A549 (cell line): ENCODE measurements around the gene NELFB. TPM values are rescaled to one million over a fixed set of nuclear protein-coding genes. Genes with fewer than 3 reads are reported as not detected.

Experiments used
- ATAC-seq, 2 experiments: fragments of 200-7000 bp in 1 of 2; fragments of >200 bp in 1 of 2; cut with Nextera tagmentation in 1 of 2; cut with Tn5 transposase in 1 of 2; 3 replicates each; pipeline versions ENCODE4 v1.8.0 to v1.9.1; 2018 to 2020; ENCODE audit warnings: mild to moderate bottlenecking in 1 of 2, moderate library complexity in 1 of 2
- CTCF ChIA-PET: fragments of 300-600 bp; sonication (Branson Sonifier 250); formaldehyde crosslinking; extraction: SDS; loops from one replicate; lab custom pipeline; 2021; ENCODE audit warnings: antibody characterized with exemption, inconsistent platforms; lab: Yijun Ruan, JAX
- POLR2A ChIA-PET: fragments of 350-600 bp; formaldehyde crosslinking; extraction: SDS; loops from one replicate; lab custom pipeline; 2021; ENCODE audit warnings: antibody characterized with exemption, inconsistent platforms; lab: Yijun Ruan, JAX
- DNase-seq, 2 experiments: peaks; one replicate each; pipeline versions ENCODE4 v3.0.0 to v3.0.0-alpha.2; 2011 to 2016; ENCODE audit warnings: low read depth in 1 of 2, low spot score in 1 of 2
- FAIRE-seq: peaks from 2 replicates; lab custom pipeline; 2011; peaks lifted over from hg19 to GRCh38; lab: Jason Lieb, UNC
- H3K27ac ChIP-seq, 2 experiments: fragments of >200 bp; sonication (Bioruptor Twin); formaldehyde crosslinking; 3 replicates each; pipeline ENCODE4 v1.5.1; 2016 to 2017
- H3K4me1 ChIP-seq: fragments of >200 bp; sonication (Bioruptor Twin); formaldehyde crosslinking; 3 replicates; pipeline ENCODE4 v1.6.1; 2016
- H3K4me2 ChIP-seq: fragments of >200 bp; sonication (Bioruptor Twin); formaldehyde crosslinking; 3 replicates; pipeline ENCODE4 v1.6.1; 2016
- H3K4me3 ChIP-seq: fragments of >200 bp; sonication (Bioruptor Twin); formaldehyde crosslinking; 3 replicates; pipeline ENCODE4 v1.5.1; 2016
- H3K9me3 ChIP-seq: fragments of >200 bp; sonication (Bioruptor Twin); formaldehyde crosslinking; 3 replicates; pipeline ENCODE4 v1.6.1; 2016
- BHLHE40 ChIP-seq: IDR thresholded peaks from 2 replicates; pipeline ENCODE4 v1.6.1; 2012; ENCODE audit warnings: low read depth, low read length, inconsistent platforms
- CBX2 ChIP-seq: fragments of 200-600 bp; sonication (generic); IDR thresholded peaks from 2 replicates; pipeline ENCODE4 v1.6.1; 2016; ENCODE audit warnings: low read depth, mild to moderate bottlenecking, borderline replicate concordance
- CBX8 ChIP-seq: fragments of 200-600 bp; sonication (generic); IDR thresholded peaks from 2 replicates; pipeline ENCODE4 v1.6.1; 2016
- CEBPB ChIP-seq, 2 experiments: fragments of >200 bp in 1 of 2; sonication (Bioruptor Twin) in 1 of 2; formaldehyde crosslinking in 1 of 2; IDR thresholded peaks; 2 replicates each; pipeline ENCODE4 v1.6.1; 2012 to 2016
- CHD2 ChIP-seq: fragments of 150-350 bp; IDR thresholded peaks from 2 replicates; pipeline ENCODE4 v1.6.1; 2014; ENCODE audit warnings: low read length; ENCODE audit not compliant: partially characterized antibody
- E2F6 ChIP-seq: IDR thresholded peaks from 2 replicates; pipeline ENCODE4 v1.6.1; 2012; ENCODE audit warnings: low read depth, borderline replicate concordance
- EHMT2 ChIP-seq: fragments of 200-600 bp; sonication (generic); IDR thresholded peaks from 2 replicates; pipeline ENCODE4 v1.6.1; 2016; ENCODE audit warnings: antibody characterized with exemption, low read depth, mild to moderate bottlenecking, moderate library complexity
- ESRRA ChIP-seq: fragments of 150-350 bp; IDR thresholded peaks from 2 replicates; pipeline ENCODE4 v1.6.1; 2014; ENCODE audit warnings: mild to moderate bottlenecking, low read length, borderline replicate concordance
- GATA3 ChIP-seq: IDR thresholded peaks from 2 replicates; pipeline ENCODE4 v1.6.1; 2012; ENCODE audit warnings: borderline replicate concordance
- HDAC2 ChIP-seq: fragments of 200-600 bp; sonication (generic); IDR thresholded peaks from 2 replicates; pipeline ENCODE4 v1.6.1; 2016
- HMGXB4 ChIP-seq: fragments of 250-450 bp; sonication (Bioruptor Pico); IDR thresholded peaks from 2 replicates; pipeline ENCODE4 v1.5.0; 2021; ENCODE audit warnings: mild to moderate bottlenecking, moderate library complexity, borderline replicate concordance
- HOXB5 ChIP-seq: fragments of 250-450 bp; sonication (Bioruptor Pico); IDR thresholded peaks from 2 replicates; pipeline ENCODE4 v1.5.0; 2020; ENCODE audit warnings: mild to moderate bottlenecking, moderate library complexity
- JUNB ChIP-seq: fragments of >200 bp; sonication (Bioruptor Twin); formaldehyde crosslinking; IDR thresholded peaks from 2 replicates; pipeline ENCODE4 v1.6.1; 2016
- MAX ChIP-seq: IDR thresholded peaks from 2 replicates; pipeline ENCODE4 v1.6.1; 2012
- MAZ ChIP-seq: fragments of 150-350 bp; IDR thresholded peaks from 2 replicates; pipeline ENCODE4 v1.6.1; 2014; ENCODE audit warnings: antibody characterized with exemption, low read depth, low read length, borderline replicate concordance
- MYC ChIP-seq: IDR thresholded peaks from 2 replicates; pipeline ENCODE4 v1.6.1; 2012; ENCODE audit warnings: mild to moderate bottlenecking, inconsistent platforms, low read length, improper control_type of control experiment, borderline replicate concordance
- NR3C1 ChIP-seq: fragments of >200 bp; sonication (Bioruptor Twin); formaldehyde crosslinking; IDR thresholded peaks from 3 replicates; pipeline ENCODE4 v1.6.1; 2017
- RAD21 ChIP-seq, 2 experiments: fragments of >200 bp in 1 of 2; sonication (Bioruptor Twin) in 1 of 2; formaldehyde crosslinking in 1 of 2; IDR thresholded peaks in 1 of 2; conservative IDR thresholded peaks in 1 of 2; 2 replicates in 1 of 2; 3 replicates in 1 of 2; pipeline ENCODE4 v1.6.1; 2012 to 2018; ENCODE audit warnings: inconsistent platforms in 1 of 2
- RARB ChIP-seq: fragments of 250-450 bp; sonication (Bioruptor Pico); IDR thresholded peaks from 2 replicates; pipeline ENCODE4 v1.8.0; 2021; ENCODE audit warnings: mild to moderate bottlenecking, moderate library complexity
- RCOR1 ChIP-seq: fragments of 150-350 bp; IDR thresholded peaks from 2 replicates; pipeline ENCODE4 v1.6.1; 2014; ENCODE audit warnings: antibody characterized with exemption, low read length, low read depth
- RFX5 ChIP-seq: fragments of 450-650 bp; IDR thresholded peaks from 2 replicates; pipeline ENCODE4 v1.7.1; 2014; ENCODE audit warnings: antibody characterized with exemption, mild to moderate bottlenecking, moderate library complexity
- SREBF2 ChIP-seq: fragments of 450-650 bp; IDR thresholded peaks from 2 replicates; pipeline ENCODE4 v1.6.1; 2014; ENCODE audit warnings: mild to moderate bottlenecking, moderate library complexity
- TFCP2L1 ChIP-seq: fragments of 250-450 bp; sonication (Bioruptor Pico); IDR thresholded peaks from 2 replicates; pipeline ENCODE4 v1.5.0; 2021; ENCODE audit warnings: mild to moderate bottlenecking
- TP53 ChIP-seq: fragments of 250-450 bp; sonication (Bioruptor Pico); IDR thresholded peaks from 2 replicates; pipeline ENCODE4 v1.5.0; 2021; ENCODE audit warnings: mild to moderate bottlenecking, moderate library complexity
- ZC3H11A ChIP-seq: fragments of 450-650 bp; IDR thresholded peaks from 2 replicates; pipeline ENCODE4 v1.6.1; 2014; ENCODE audit warnings: antibody characterized with exemption, mild to moderate bottlenecking
- ZFP36 ChIP-seq: fragments of 450-650 bp; IDR thresholded peaks from 2 replicates; pipeline ENCODE4 v1.6.1; 2014; ENCODE audit warnings: borderline replicate concordance; ENCODE audit not compliant: partially characterized antibody
- ZSCAN20 ChIP-seq: fragments of 250-450 bp; sonication (Bioruptor Pico); IDR thresholded peaks from 2 replicates; pipeline ENCODE4 v1.8.0; 2022; ENCODE audit warnings: mild to moderate bottlenecking, moderate library complexity
- WGBS: methylation state at CpG from one replicate; pipeline ENCODE4 v1.1.6; 2017; ENCODE audit errors: missing lambda C conversion rate; 5-methylcytosine and 5-hydroxymethylcytosine counted together
- polyA plus RNA-seq, 4 experiments: library from polyadenylated mRNA; depleted of rRNA in 3 of 4; stranded (reverse); fragments of >200 nt; fragmentation: RNase III in 1 of 4; extraction: RNeasy Plus Mini Kit Qiagen cat#74134 plus additional on column Dnase treatment in 1 of 4; gene quantifications; 2 replicates in 3 of 4; 3 replicates in 1 of 4; pipeline ENCODE4 v1.2.3, GENCODE V29; 2011 to 2017

The NELFB gene
- polyA plus RNA-seq, 2 of the 4 experiments (the other 2 are of a cell fraction): 31.8 to 45.3 TPM

- Histone ChIP-seq H3K4me3 (no peak overlapping the region), H3K4me1 (peaks cover 32% of the 10 kb centered on the region), H3K9me3 (no peaks in the 10 kb centered on the region), H3K27ac (no peak overlapping the region), H3K4me2 (no peak overlapping the region)
- WGBS: 95% methylated on average over 34 of the region's 41 CpGs
- ATAC-seq: no peak
- FAIRE-seq: no peak
- no peak for TF ChIP-seq RFX5
- ChIA-PET POLR2A (interaction anchor here (1.4 kb wide), 1 partner anchor 39 kb away, joined by 4 read pairs; the partner anchor contains the start of gene TUBB4B), CTCF (interaction anchor here (1.0 to 2.5 kb wide), 8 partner anchors 10 to 273 kb away, joined by 3 to 9 read pairs (median 3); partner anchors contain the start of gene NRARP)
- DNase-seq: no peak
These were observed 24.8 kb downstream of the NELFB start for GRCh38 chr9:137279741-137280473.

GRCh38 chr9:137280474-137281344, 25.6 kb downstream of the NELFB start:
- FAIRE-seq (no peak), ATAC-seq (no peak), DNase-seq (no peak)
- TF ChIP-seq CBX2 (no peak), E2F6 (no peak), TFCP2L1 (CRISPR knock-in tag) (no peak), ZSCAN20 (CRISPR knock-in tag) (no peak), HOXB5 (CRISPR knock-in tag) (no peak), CEBPB (IDR thresholded peaks at IDR 0.05) (no peak), MAZ (no peak), ZC3H11A (no peak), RARB (CRISPR knock-in tag) (no peak), HDAC2 (no peak), MYC (no peak), EHMT2 (no peak), RCOR1 (no peak), RAD21 (conservative IDR thresholded peaks at IDR 0.05 in 1 of 2, IDR thresholded peaks at IDR 0.05 in 1 of 2) (no peak), JUNB (no peak), TP53 (no peak), SREBF2 (no peak), CHD2 (no peak)
- H3K27ac ChIP-seq: no peak overlapping the region
- H3K4me2 ChIP-seq: no peak overlapping the region
- H3K9me3 ChIP-seq: no peaks in the 10 kb centered on the region
- 95% methylated on average over 70 of the region's 85 CpGs for WGBS
- peaks cover 27% of the 10 kb centered on the region for H3K4me1 ChIP-seq
- POLR2A ChIA-PET: no interaction called here
- CTCF ChIA-PET: interaction anchor here (0.9 to 2.5 kb wide), 6 partner anchors 9 to 44 kb away, joined by 3 to 9 read pairs (median 4); partner anchors contain the start of gene NRARP
- H3K4me3 ChIP-seq: no peak overlapping the region

GRCh38 chr9:137281345-137282116, 26.4 kb downstream of the NELFB start:
- Histone ChIP-seq H3K4me3 (no peak overlapping the region), H3K27ac (no peak overlapping the region), H3K9me3 (no peaks in the 10 kb centered on the region), H3K4me2 (no peak overlapping the region), H3K4me1 (peaks cover 19% of the 10 kb centered on the region)
- ChIA-PET POLR2A (no interaction called here), CTCF (interaction anchor here (0.7 to 1.5 kb wide), 5 partner anchors 13 to 141 kb away, joined by 3 to 7 read pairs (median 5); partner anchors contain the start of genes EXD3, NOXA1 and NRARP)
- 95% methylated on average over 33 of the region's 39 CpGs for WGBS
- TF ChIP-seq GATA3 (no peak), RFX5 (no peak), JUNB (no peak), BHLHE40 (no peak), ZFP36 (no peak), MAX (no peak), NR3C1 (no peak), CBX8 (no peak), ESRRA (no peak), HMGXB4 (CRISPR knock-in tag) (no peak)
- ATAC-seq (no peak), DNase-seq (no peak), FAIRE-seq (no peak)
